Aorta (tissue), 5 donors: Measurements from ENCODE around the gene VEGFB. TPM values are rescaled to one million over a fixed set of nuclear protein-coding genes. Genes with fewer than 3 reads are reported as not detected.
A peak's percentile ranks its signal among the peaks of the same experiment; 100 is the strongest.

Experiments
- ATAC-seq: fragments of 200-7000 bp; cut with Tn5 transposase; one replicate; pipeline ENCODE4 v1.9.1; 2022; ENCODE audit warnings: moderate library complexity; ENCODE audit not compliant: low FRiP score
- DNase-seq, 2 donors: peaks; one replicate each; pipeline ENCODE4 v3.0.0-alpha.2; 2020
- H3K27ac ChIP-seq, 2 donors: one replicate each; pipeline ENCODE4 v1.5.1; 2013; ENCODE audit warnings: low read length in 2 of 2, mild to moderate bottlenecking in 2 of 2, moderate library complexity in 2 of 2, control low read depth in 1 of 2, inconsistent platforms in 1 of 2, low read depth in 1 of 2
- H3K27me3 ChIP-seq, 2 donors: one replicate each; pipeline ENCODE4 v1.6.1; 2013; ENCODE audit warnings: control low read depth in 1 of 2, low read length in 1 of 2, mild to moderate bottlenecking in 1 of 2, moderate library complexity in 1 of 2; ENCODE audit not compliant: insufficient read depth in 2 of 2, control insufficient read depth in 1 of 2
- H3K36me3 ChIP-seq, 2 donors: one replicate each; pipeline ENCODE4 v1.6.1; 2013; ENCODE audit warnings: control low read depth in 1 of 2, low read length in 1 of 2, mild to moderate bottlenecking in 1 of 2; ENCODE audit not compliant: insufficient read depth in 2 of 2, control insufficient read depth in 1 of 2
- H3K4me1 ChIP-seq, 2 donors: one replicate each; pipeline ENCODE4 v1.6.1; 2013; ENCODE audit warnings: low read length in 2 of 2, control low read depth in 1 of 2, mild to moderate bottlenecking in 1 of 2, moderate library complexity in 1 of 2; ENCODE audit not compliant: insufficient read depth in 2 of 2, control insufficient read depth in 1 of 2
- H3K4me3 ChIP-seq, 2 donors: one replicate each; pipeline ENCODE4 v1.5.1; 2013; ENCODE audit warnings: low read length in 2 of 2, control low read depth in 1 of 2, mild to moderate bottlenecking in 1 of 2
- H3K9me3 ChIP-seq: one replicate; pipeline ENCODE4 v1.6.1; 2013; ENCODE audit warnings: mild to moderate bottlenecking, low read length; ENCODE audit not compliant: control insufficient read depth
- WGBS, 2 donors: extraction: QIAGEN DNeasy Blood & Tissue Kit; methylation state at CpG; one replicate each; pipeline ENCODE4 v1.1.7; 2013; 5-methylcytosine and 5-hydroxymethylcytosine counted together
- intact Hi-C, 2 donors: fragments of 100-400 bp; cut with DNase I; formaldehyde crosslinking; loops; one replicate each; pipeline versions ENCODE4 v1.14.2 to v1.15.0; 2022
- polyA plus RNA-seq, 2 donors: library from polyadenylated mRNA; stranded (reverse); fragments of 200-250 nt; gene quantifications; one replicate each; pipeline ENCODE4 v1.2.3, GENCODE V29; 2013
- total RNA-seq, 2 donors: library from RNA; stranded (reverse); fragmentation: NEBNext Ultra II Directional; extraction: Animal tissue kit (Norgen Biotek cat#: 25700); gene quantifications; one replicate each; pipeline ENCODE4 v1.2.1, GENCODE V29; 2021
- donor health status: healthy with polysubstance abuse.
- donor health status: Bipolar disorder and iron deficiency.
- donor health status: DM: no; HTN: no; CAD: no.
- donor health status: DM: no; HTN: no; CAD: no.
- donor health status: DM: yes; HTN: yes; CAD: no.

VEGFB gene
- total and polyA plus RNA-seq, 4 donors: 131 to 208 (median 198) TPM

- peak within 1 kb of the TSS; percentile 68 to 75 for H3K4me3 ChIP-seq
- DNase-seq (peak; percentile 94 to 97), ATAC-seq (peak; percentile 83)
- H3K9me3 ChIP-seq: no peaks in the 10 kb centered on the region
- intact Hi-C loops: no loop called here
- H3K27ac ChIP-seq: peak within 1 kb of the TSS in 1 of 2 donors; percentile 56
- no peaks in the 10 kb centered on the region for H3K4me1 ChIP-seq
- H3K36me3 ChIP-seq: no peaks in the 10 kb centered on the region
- H3K27me3 ChIP-seq: no peaks in the 10 kb centered on the region
- 0 to 1% methylated on average over 57 to 74 of the region's 74 CpGs for WGBS, 2 donors
These were observed 12.7 kb downstream of the VEGFB start, which contains the start of gene PPP1R14B for GRCh38 chr11:64246871-64247728. Gene PPP1R14B, minus strand, starts transcription at chr11:64246943. Its CDS starts 270 bp downstream, at chr11:64246673.

GRCh38 chr11:64247729-64248531 lies 13.5 kb downstream of the VEGFB start:
- H3K4me3 ChIP-seq: peak overlapping the region in 1 of 2 donors; percentile 2
- H3K4me1 ChIP-seq: no peaks in the 10 kb centered on the region
- 33 to 34% methylated on average over 31 of the region's 31 CpGs for WGBS, 2 donors
- no peaks in the 10 kb centered on the region for H3K9me3 ChIP-seq
- DNase-seq: peak in 1 of 2 donors; percentile 62
- H3K27ac ChIP-seq: no peak overlapping the region
- ATAC-seq: no peak
- intact Hi-C loops: no loop called here
- no peaks in the 10 kb centered on the region for H3K27me3 ChIP-seq
- H3K36me3 ChIP-seq: no peaks in the 10 kb centered on the region

- ATAC-seq: no peak
- Histone ChIP-seq H3K27ac (no peak overlapping the region), H3K4me3 (no peak overlapping the region), H3K4me1 (no peaks in the 10 kb centered on the region), H3K36me3 (no peaks in the 10 kb centered on the region), H3K27me3 (no peaks in the 10 kb centered on the region), H3K9me3 (no peaks in the 10 kb centered on the region)
- intact Hi-C loops: no loop called here
- no peak for DNase-seq
- 77 to 83% methylated on average over 7 of the region's 7 CpGs for WGBS, 2 donors
These were observed 14.2 kb downstream of the VEGFB start for GRCh38 chr11:64248578-64248977.

GRCh38 chr11:64249038-64249437 lies 14.7 kb downstream of the VEGFB start:
- Histone ChIP-seq H3K27ac (no peak overlapping the region), H3K9me3 (no peaks in the 10 kb centered on the region), H3K36me3 (no peaks in the 10 kb centered on the region), H3K4me1 (no peaks in the 10 kb centered on the region), H3K27me3 (no peaks in the 10 kb centered on the region), H3K4me3 (no peak overlapping the region)
- 91 to 94% methylated on average over 4 of the region's 4 CpGs for WGBS, 2 donors
- intact Hi-C loops: no loop called here
- DNase-seq (peak in 1 of 2 donors; percentile 72), ATAC-seq (no peak)

- no peaks in the 10 kb centered on the region for H3K27me3 ChIP-seq
- intact Hi-C loops: loop anchor here in 1 of 2 donors (2.0 kb wide), 1 partner anchor 19 kb away; no protein-coding TSS in a partner anchor
- ATAC-seq (no peak), DNase-seq (no peak)
- no peak overlapping the region for H3K27ac ChIP-seq
- no peaks in the 10 kb centered on the region for H3K36me3 ChIP-seq
- no peaks in the 10 kb centered on the region for H3K4me1 ChIP-seq
- no peak overlapping the region for H3K4me3 ChIP-seq
- no peaks in the 10 kb centered on the region for H3K9me3 ChIP-seq
- 92 to 93% methylated on average over 8 of the region's 8 CpGs for WGBS, 2 donors
These were observed 15.4 kb downstream of the VEGFB start for GRCh38 chr11:64249563-64250414.

- Histone ChIP-seq H3K4me1 (no peaks in the 10 kb centered on the region), H3K9me3 (no peaks in the 10 kb centered on the region), H3K4me3 (no peak overlapping the region), H3K27me3 (no peaks in the 10 kb centered on the region), H3K36me3 (no peaks in the 10 kb centered on the region), H3K27ac (no peak overlapping the region)
- DNase-seq (peak in 1 of 2 donors; percentile 68), ATAC-seq (no peak)
- intact Hi-C loops: loop anchor here in 1 of 2 donors (2.0 kb wide), 1 partner anchor 18 kb away; no protein-coding TSS in a partner anchor
- whole genome bisulfite sequencing, 2 donors: 20 to 24% methylated on average over 13 of the region's 13 CpGs
These were observed 16.1 kb downstream of the VEGFB start for GRCh38 chr11:64250415-64251015.

- peak within 1 kb of the TSS; percentile 59 to 81 for H3K4me3 ChIP-seq
- H3K27me3 ChIP-seq: no peaks in the 10 kb centered on the region
- peak within 1 kb of the TSS in 1 of 2 donors; percentile 14 for H3K27ac ChIP-seq
- no peaks in the 10 kb centered on the region for H3K36me3 ChIP-seq
- peak in 1 of 2 donors; percentile 85 for DNase-seq
- peak; percentile 76 for ATAC-seq
- 1 to 2% methylated on average over 32 to 75 of the region's 75 CpGs for WGBS, 2 donors
- intact Hi-C loops: loop anchor here in 1 of 2 donors (2.0 kb wide), 1 partner anchor 18 kb away; no protein-coding TSS in a partner anchor
- H3K4me1 ChIP-seq: no peaks in the 10 kb centered on the region
- H3K9me3 ChIP-seq: no peaks in the 10 kb centered on the region
These were observed 16.8 kb downstream of the VEGFB start, which contains the start of gene PLCB3 for GRCh38 chr11:64251016-64251752. Gene PLCB3, plus strand, starts transcription at chr11:64251530. Its CDS starts 120 bp downstream, at chr11:64251650.
